ENCODE results near the gene COPA.

Gene COPA

GRCh38 chr1:160277330-160277729 lies 65.7 kb downstream of the COPA start:
- no peak overlapping the region for H3K4me3 ChIP-seq (replicated peaks; ENCODE audit: insufficient read depth, low read length)
- DNase-seq (ENCODE audit: low read depth in 1 of 2, low spot score in 1 of 2) = no peak
- H3K27ac ChIP-seq (replicated peaks) = no peak overlapping the region
- H3K27me3 ChIP-seq (ENCODE audit: insufficient read depth, poor library complexity, severe bottlenecking) = no peaks in the 10 kb centered on the region
- TF ChIP-seq SPI1 (IDR thresholded peaks at IDR 0.05; ENCODE audit: borderline replicate concordance, low read depth) = no peak

- DNase-seq (ENCODE audit: low read depth in 1 of 2, low spot score in 1 of 2) = no peak
- TF ChIP-seq POLR2AphosphoS5 (IDR thresholded peaks at IDR 0.05; ENCODE audit: low read depth) (no peak), CTCF (IDR thresholded peaks at IDR 0.05; ENCODE audit: insufficient read depth, low read length) (no peak), SPI1 (IDR thresholded peaks at IDR 0.05; ENCODE audit: borderline replicate concordance, low read depth) (no peak), REST (IDR thresholded peaks at IDR 0.05; ENCODE audit: insufficient replicate concordance, low read depth) (no peak), GABPA (IDR thresholded peaks at IDR 0.05; ENCODE audit: low read depth) (no peak)
- no peaks in the 10 kb centered on the region for H3K27me3 ChIP-seq (ENCODE audit: insufficient read depth, poor library complexity, severe bottlenecking)
Observed at GRCh38 chr1:160271025-160271424, 72.0 kb downstream of the COPA start.

GRCh38 chr1:160267284-160267991 lies 75.6 kb downstream of the COPA start:
- no peak for TF ChIP-seq REST (IDR thresholded peaks at IDR 0.05; ENCODE audit: insufficient replicate concordance, low read depth)
- TF ChIP-seq CTCF (IDR thresholded peaks at IDR 0.05; ENCODE audit: insufficient read depth, low read length) = no peak
- no peak for TF ChIP-seq GABPA (IDR thresholded peaks at IDR 0.05; ENCODE audit: low read depth)
- TF ChIP-seq POLR2AphosphoS5 (IDR thresholded peaks at IDR 0.05; ENCODE audit: low read depth) = no peak
- TF ChIP-seq SPI1 (IDR thresholded peaks at IDR 0.05; ENCODE audit: borderline replicate concordance, low read depth) = no peak
- no peak overlapping the region for H3K4me3 ChIP-seq (replicated peaks; ENCODE audit: insufficient read depth, low read length)
- H3K27me3 ChIP-seq (ENCODE audit: insufficient read depth, poor library complexity, severe bottlenecking) = no peaks in the 10 kb centered on the region
- H3K27ac ChIP-seq (replicated peaks) = no peak overlapping the region
- DNase-seq (ENCODE audit: low read depth in 1 of 2, low spot score in 1 of 2) = no peak

More at GRCh38 chr1:160271025-160271424, 72.0 kb downstream of the COPA start:
- H3K4me3 ChIP-seq (replicated peaks; ENCODE audit: insufficient read depth, low read length) = no peak overlapping the region
- no peak overlapping the region for H3K27ac ChIP-seq (replicated peaks)

- TF ChIP-seq SPI1 (IDR thresholded peaks at IDR 0.05; ENCODE audit: borderline replicate concordance, low read depth) (no peak), REST (IDR thresholded peaks at IDR 0.05; ENCODE audit: insufficient replicate concordance, low read depth) (no peak), POLR2AphosphoS5 (IDR thresholded peaks at IDR 0.05; ENCODE audit: low read depth) (no peak), GABPA (IDR thresholded peaks at IDR 0.05; ENCODE audit: low read depth) (no peak), CTCF (IDR thresholded peaks at IDR 0.05; ENCODE audit: insufficient read depth, low read length) (no peak)
- Histone ChIP-seq H3K4me3 (replicated peaks; ENCODE audit: insufficient read depth, low read length) (no peak overlapping the region), H3K27ac (replicated peaks) (no peak overlapping the region), H3K27me3 (ENCODE audit: insufficient read depth, poor library complexity, severe bottlenecking) (no peaks in the 10 kb centered on the region)
- DNase-seq (ENCODE audit: low read depth in 1 of 2, low spot score in 1 of 2) = no peak
Observed at GRCh38 chr1:160264795-160265307, 78.2 kb downstream of the COPA start.
